GM23248 (cell line): ENCODE data around the gene POMT1. TPM values are rescaled to one million over a fixed set of nuclear protein-coding genes. Genes with fewer than 3 reads are reported as not detected.

Experiments used
- DNase-seq: peaks from one replicate; pipeline ENCODE4 v3.0.0-alpha.2; 2015
- H2AFZ ChIP-seq: fragments of 200-600 bp; sonication (generic); 2 replicates; pipeline ENCODE4 v1.6.1; 2016; ENCODE audit warnings: antibody characterized with exemption
- H3F3A ChIP-seq: fragments of 200-600 bp; sonication (generic); 2 replicates; pipeline ENCODE4 v1.6.1; 2016; ENCODE audit warnings: mild to moderate bottlenecking, antibody characterized with exemption, mixed run types; ENCODE audit not compliant: insufficient read depth
- H3K27ac ChIP-seq: fragments of 200-600 bp; sonication (generic); 2 replicates; pipeline ENCODE4 v1.5.1; 2016; ENCODE audit warnings: mild to moderate bottlenecking
- H3K27me3 ChIP-seq: fragments of 200-600 bp; sonication (generic); replicated peaks from 2 replicates; pipeline ENCODE4 v1.6.1; 2016; ENCODE audit warnings: mild to moderate bottlenecking; ENCODE audit not compliant: insufficient read depth
- H3K36me3 ChIP-seq: fragments of 200-600 bp; sonication (generic); 2 replicates; pipeline ENCODE4 v1.6.1; 2016; ENCODE audit warnings: low read depth, mild to moderate bottlenecking
- H3K4me1 ChIP-seq: fragments of 200-600 bp; sonication (generic); 2 replicates; pipeline ENCODE4 v1.6.1; 2016; ENCODE audit warnings: mild to moderate bottlenecking; ENCODE audit not compliant: insufficient read depth
- H3K4me2 ChIP-seq: fragments of 200-600 bp; sonication (generic); one replicate; pipeline ENCODE4 v1.6.1; 2016; ENCODE audit warnings: mild to moderate bottlenecking; ENCODE audit not compliant: unreplicated experiment
- H3K4me3 ChIP-seq: fragments of 200-600 bp; sonication (generic); 2 replicates; pipeline ENCODE4 v1.5.1; 2016; ENCODE audit warnings: mild to moderate bottlenecking
- H3K79me2 ChIP-seq: fragments of 200-600 bp; sonication (generic); 2 replicates; pipeline ENCODE4 v1.6.1; 2016; ENCODE audit warnings: mild to moderate bottlenecking; ENCODE audit not compliant: insufficient read depth
- H3K9ac ChIP-seq: fragments of 200-600 bp; sonication (generic); 2 replicates; pipeline ENCODE4 v1.6.1; 2016; ENCODE audit warnings: mild to moderate bottlenecking
- H3K9me2 ChIP-seq: fragments of 200-600 bp; sonication (generic); 2 replicates; pipeline ENCODE4 v1.6.1; 2016; ENCODE audit warnings: mixed run types, mild to moderate bottlenecking, moderate library complexity; ENCODE audit not compliant: insufficient read depth
- H3K9me3 ChIP-seq: fragments of 200-600 bp; sonication (generic); one replicate; pipeline ENCODE4 v1.6.1; 2017; ENCODE audit warnings: low read depth
- H4K20me1 ChIP-seq: fragments of 200-600 bp; sonication (generic); 2 replicates; pipeline ENCODE4 v1.6.0; 2016; ENCODE audit not compliant: insufficient read depth
- EZH2 ChIP-seq: fragments of 200-600 bp; sonication (generic); IDR thresholded peaks from 2 replicates; pipeline ENCODE4 v1.6.1; 2018; ENCODE audit warnings: antibody characterized with exemption, mild to moderate bottlenecking; ENCODE audit not compliant: insufficient read depth, poor library complexity, severe bottlenecking
- EZH2phosphoT487 ChIP-seq: fragments of 200-600 bp; sonication (generic); IDR thresholded peaks from 2 replicates; pipeline ENCODE4 v1.6.1; 2018; ENCODE audit warnings: antibody characterized with exemption, moderate library complexity, mild to moderate bottlenecking, low read depth; ENCODE audit not compliant: insufficient read depth
- WGBS, 2 experiments: methylation state at CpG; one replicate each; pipeline ENCODE4 v1.1.6; 2015 to 2017; ENCODE audit warnings: low lambda C conversion rate in 2 of 2, low coverage in 1 of 2; ENCODE audit errors: missing lambda C conversion rate in 2 of 2; 5-methylcytosine and 5-hydroxymethylcytosine counted together
- in situ Hi-C: fragments of 300-500 bp; cut with MboI; formaldehyde crosslinking; loops from 2 replicates; pipeline ENCODE4 v1.15.0; 2020
- polyA plus RNA-seq: library from polyadenylated mRNA; unstranded; fragments of >200 nt; fragmentation: Nextera tagmentation; extraction: Ambion mirVana; gene quantifications from 2 replicates; pipeline ENCODE4 v1.2.1, GENCODE V29; 2016
- total RNA-seq: library from RNA; depleted of rRNA; stranded (reverse); fragments of >200 nt; shearing (Covaris generic); gene quantifications from 2 replicates; pipeline ENCODE4 v1.2.3, GENCODE V29; 2014

The POMT1 gene
- total and polyA plus RNA-seq, 2 experiments from 2014 or later, result 28.4 to 32.9 TPM

DNA sequence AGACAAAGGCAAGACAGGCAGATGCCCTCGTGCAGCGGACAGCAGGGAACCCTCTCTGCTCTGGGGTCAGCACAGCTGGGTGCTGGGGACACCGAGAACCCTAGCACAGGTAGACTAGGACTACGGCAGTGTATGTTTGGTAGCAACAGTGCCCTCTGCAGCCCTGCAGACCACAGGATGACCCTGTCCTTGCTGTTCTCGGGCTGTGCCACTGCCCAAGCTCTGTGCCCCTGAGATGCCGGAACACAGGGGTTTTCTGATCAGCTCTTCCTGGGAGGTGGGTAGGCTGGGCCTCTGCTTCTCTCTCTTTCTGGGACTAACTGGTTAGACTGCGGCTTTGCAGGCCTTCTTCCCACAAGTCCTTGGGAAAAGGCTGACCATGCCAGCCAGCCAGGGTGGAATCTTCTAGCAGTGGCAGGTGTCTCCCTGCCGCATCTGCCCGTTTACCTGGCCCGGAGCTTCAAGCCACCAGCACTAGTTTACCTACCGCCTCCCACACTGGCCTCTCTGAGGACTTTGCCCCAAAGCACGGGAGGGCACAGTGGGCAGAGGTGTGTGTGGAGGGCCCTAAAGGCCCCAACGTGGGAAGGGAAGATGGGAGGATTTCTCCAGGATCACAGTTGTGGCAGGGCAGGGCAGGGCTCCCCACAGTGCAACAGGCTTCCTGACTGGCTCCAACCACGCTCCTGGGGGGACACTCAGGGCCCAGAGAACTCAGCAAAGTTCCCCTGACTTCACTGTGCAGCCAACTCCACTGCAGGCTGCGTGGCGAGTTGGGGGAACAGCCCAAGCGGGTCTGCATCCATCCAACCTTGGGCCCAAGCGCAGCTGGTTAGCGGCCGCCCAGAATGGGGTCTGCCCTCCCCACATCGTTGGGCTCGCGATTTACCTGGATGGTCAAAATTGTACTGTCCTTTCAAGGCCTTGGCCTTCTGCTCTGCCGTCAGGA, 27.2 kb downstream of the POMT1 start:
- Histone ChIP-seq H3K4me3 (peak overlapping the region; percentile 83), H2AFZ (peak overlapping the region; percentile 96; the same call in 1 of the 2 replicates), H3K9me2 (no peaks in the 10 kb centered on the region), H3K36me3 (no peaks in the 10 kb centered on the region; the same call in 1 of the 2 replicates), H3K4me2 (peak overlapping the region; percentile 83), H3K4me1 (peaks cover 4% of the 10 kb centered on the region; the same call in 1 of the 2 replicates), H4K20me1 (no peaks in the 10 kb centered on the region), H3K27me3 (no peaks in the 10 kb centered on the region), H3K27ac (no peak overlapping the region), H3K79me2 (peaks cover 17% of the 10 kb centered on the region), H3F3A (no peaks in the 10 kb centered on the region), H3K9me3 (no peaks in the 10 kb centered on the region), H3K9ac (peak overlapping the region; percentile 83)
- in situ Hi-C loops, result no loop called here
- TF ChIP-seq EZH2 (no peak), EZH2phosphoT487 (no peak)
- 51 to 53% methylated on average over 24 of the region's 24 CpGs for WGBS, 2 experiments
- no peak for DNase-seq

DNA sequence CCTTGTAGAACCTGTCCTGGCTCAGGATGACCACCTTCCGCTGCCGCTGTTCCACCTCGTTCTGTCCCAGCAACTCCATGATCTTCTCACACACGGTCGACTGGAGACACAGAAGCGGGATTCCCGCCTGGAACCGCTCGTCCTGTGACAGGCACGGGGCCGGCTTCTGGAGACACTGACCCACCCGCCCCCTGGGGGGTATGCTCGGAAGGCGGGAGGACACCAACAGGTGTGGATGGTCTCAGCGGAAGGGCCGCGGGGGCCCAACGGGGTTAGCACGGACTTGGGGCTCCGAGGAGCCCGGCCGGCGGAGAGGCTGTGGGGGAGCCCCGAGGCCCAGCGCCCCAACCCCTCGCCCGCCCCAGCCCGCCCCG, 27.8 kb downstream of the POMT1 start:
- Histone ChIP-seq H3K4me1 (peaks cover 4% of the 10 kb centered on the region; the same call in 1 of the 2 replicates), H3K4me2 (peak overlapping the region; percentile 83), H3K4me3 (peak overlapping the region; percentile 83), H3K27ac (no peak overlapping the region), H4K20me1 (no peaks in the 10 kb centered on the region), H2AFZ (peak overlapping the region; percentile 96), H3F3A (no peaks in the 10 kb centered on the region), H3K9me2 (no peaks in the 10 kb centered on the region), H3K9ac (peak overlapping the region; percentile 83), H3K27me3 (no peaks in the 10 kb centered on the region), H3K79me2 (peaks cover 17% of the 10 kb centered on the region), H3K9me3 (no peaks in the 10 kb centered on the region), H3K36me3 (no peaks in the 10 kb centered on the region; the same call in 1 of the 2 replicates)
- peak; percentile 73 for DNase-seq
- WGBS, 2 experiments, result 0 to 2% methylated on average over 22 to 27 of the region's 29 CpGs
- in situ Hi-C loops, result no loop called here
- TF ChIP-seq EZH2phosphoT487 (no peak), EZH2 (no peak)

DNA sequence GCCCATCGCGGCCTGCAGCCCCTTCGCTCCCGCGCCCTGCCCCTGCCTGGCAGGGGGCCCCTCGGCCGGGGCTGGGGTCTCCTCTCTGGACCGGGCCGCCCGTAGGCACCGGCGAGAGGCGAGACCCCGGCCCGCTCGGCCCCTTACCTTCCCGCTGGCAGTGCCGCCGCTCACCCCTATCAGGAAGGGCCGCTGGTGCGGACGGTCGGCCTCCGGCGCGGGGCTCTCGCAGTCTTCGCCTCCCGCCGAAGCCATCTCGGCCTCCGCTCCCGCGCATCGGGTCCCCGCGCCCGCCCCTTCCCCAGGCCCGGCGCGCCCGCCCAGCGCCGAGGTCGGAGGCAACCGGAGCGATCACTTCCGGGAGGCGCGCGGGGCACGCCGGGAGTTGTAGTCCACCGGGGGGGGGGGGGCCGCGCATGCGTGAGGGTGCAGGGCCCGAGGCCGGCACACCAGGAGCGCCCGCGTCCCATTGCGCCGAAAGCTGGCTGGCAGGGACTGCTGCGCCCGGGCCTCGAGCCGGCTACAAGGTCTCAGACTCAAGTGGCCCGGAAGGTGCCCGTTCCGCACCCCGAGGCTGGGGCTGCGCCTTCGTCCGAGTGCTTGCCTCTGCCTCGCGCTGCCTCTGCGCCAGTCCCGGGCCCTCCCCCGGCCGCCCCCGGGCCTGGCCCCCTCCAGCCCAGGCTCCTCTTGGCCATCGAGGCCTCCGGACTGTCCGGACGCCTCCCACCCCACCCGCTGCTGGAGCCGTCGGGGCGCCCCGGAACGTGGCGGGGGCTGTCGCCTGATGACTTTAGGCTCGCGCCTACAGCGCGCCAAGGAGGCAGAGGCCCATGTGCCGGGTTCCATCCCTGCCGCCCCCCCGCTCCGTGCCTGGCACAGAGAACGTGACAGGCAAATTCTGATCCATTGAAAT, 28.5 kb downstream of the POMT1 start, which contains the start of gene UCK1:
Gene UCK1, minus strand, starts transcription at position 344 of the 913 bp plus-strand sequence. Its CDS starts 89 bp downstream, at position 255.
- no peaks in the 10 kb centered on the region for H3K27me3 ChIP-seq
- TF ChIP-seq EZH2phosphoT487, result no peak
- peak within 1 kb of the TSS; percentile 96 for H2AFZ ChIP-seq
- peak within 1 kb of the TSS; percentile 83 for H3K4me3 ChIP-seq
- peak within 1 kb of the TSS; percentile 18; the same call in 1 of the 2 replicates for H3K27ac ChIP-seq
- H3K9me3 ChIP-seq, result no peaks in the 10 kb centered on the region
- H3K9me2 ChIP-seq, result no peaks in the 10 kb centered on the region
- in situ Hi-C loops, result no loop called here
- WGBS, 2 experiments, result 8 to 10% methylated on average over 56 to 80 of the region's 103 CpGs
- H3K36me3 ChIP-seq, result no peaks in the 10 kb centered on the region; the same call in 1 of the 2 replicates
- DNase-seq, result peak; percentile 90
- no peaks in the 10 kb centered on the region for H3F3A ChIP-seq
- peak within 1 kb of the TSS; percentile 83 for H3K9ac ChIP-seq
- H3K79me2 ChIP-seq, result peaks cover 17% of the 10 kb centered on the region
- peaks cover 4% of the 10 kb centered on the region; the same call in 1 of the 2 replicates for H3K4me1 ChIP-seq
- H4K20me1 ChIP-seq, result no peaks in the 10 kb centered on the region
- H3K4me2 ChIP-seq, result peak within 1 kb of the TSS; percentile 83

GRCh38 chr9:131534721-131535237, 32.1 kb downstream of the POMT1 start:
- H3K4me3 ChIP-seq, result no peak overlapping the region
- no peak overlapping the region for H3K27ac ChIP-seq
- H3K4me1 ChIP-seq, result peaks cover 4% of the 10 kb centered on the region; the same call in 1 of the 2 replicates
- no peak for DNase-seq
- no peaks in the 10 kb centered on the region for H4K20me1 ChIP-seq
- H3K4me2 ChIP-seq, result no peak overlapping the region
- in situ Hi-C loops, result no loop called here
- no peaks in the 10 kb centered on the region for H3K9me3 ChIP-seq
- no peaks in the 10 kb centered on the region for H3K27me3 ChIP-seq
- H2AFZ ChIP-seq, result no peak overlapping the region
- no peaks in the 10 kb centered on the region for H3K36me3 ChIP-seq
- no peak overlapping the region for H3K9ac ChIP-seq
- TF ChIP-seq EZH2phosphoT487 (no peak), EZH2 (no peak)
- 65 to 69% methylated on average over 8 of the region's 8 CpGs for WGBS, 2 experiments
- H3K9me2 ChIP-seq, result no peaks in the 10 kb centered on the region
- H3K79me2 ChIP-seq, result peaks cover 12% of the 10 kb centered on the region
- H3F3A ChIP-seq, result no peaks in the 10 kb centered on the region
